ENCODE data around the gene DGKH.

DNA sequence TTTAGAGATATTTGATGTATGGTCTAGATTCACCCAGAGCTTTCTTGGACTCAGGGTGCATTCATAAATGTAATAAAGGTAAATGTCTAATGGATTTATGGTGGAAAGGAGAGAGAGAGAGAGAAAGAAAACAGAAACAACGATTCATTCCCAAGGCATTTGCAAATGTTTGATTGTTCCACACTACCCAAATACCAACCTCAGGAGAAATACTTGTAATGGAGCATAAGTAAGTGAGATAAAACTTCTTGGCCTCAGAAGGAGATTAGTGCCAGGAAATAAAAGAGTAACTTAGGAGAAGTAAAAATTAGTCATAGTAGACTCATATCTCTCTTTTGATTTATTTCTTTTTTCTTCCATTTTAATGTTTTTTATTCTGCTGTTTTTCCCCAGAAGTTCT is 40.6 kb upstream of the DGKH start:
- TF ChIP-seq, protein P1, sequence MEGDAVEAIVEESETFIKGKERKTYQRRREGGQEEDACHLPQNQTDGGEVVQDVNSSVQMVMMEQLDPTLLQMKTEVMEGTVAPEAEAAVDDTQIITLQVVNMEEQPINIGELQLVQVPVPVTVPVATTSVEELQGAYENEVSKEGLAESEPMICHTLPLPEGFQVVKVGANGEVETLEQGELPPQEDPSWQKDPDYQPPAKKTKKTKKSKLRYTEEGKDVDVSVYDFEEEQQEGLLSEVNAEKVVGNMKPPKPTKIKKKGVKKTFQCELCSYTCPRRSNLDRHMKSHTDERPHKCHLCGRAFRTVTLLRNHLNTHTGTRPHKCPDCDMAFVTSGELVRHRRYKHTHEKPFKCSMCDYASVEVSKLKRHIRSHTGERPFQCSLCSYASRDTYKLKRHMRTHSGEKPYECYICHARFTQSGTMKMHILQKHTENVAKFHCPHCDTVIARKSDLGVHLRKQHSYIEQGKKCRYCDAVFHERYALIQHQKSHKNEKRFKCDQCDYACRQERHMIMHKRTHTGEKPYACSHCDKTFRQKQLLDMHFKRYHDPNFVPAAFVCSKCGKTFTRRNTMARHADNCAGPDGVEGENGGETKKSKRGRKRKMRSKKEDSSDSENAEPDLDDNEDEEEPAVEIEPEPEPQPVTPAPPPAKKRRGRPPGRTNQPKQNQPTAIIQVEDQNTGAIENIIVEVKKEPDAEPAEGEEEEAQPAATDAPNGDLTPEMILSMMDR (IDR thresholded peaks at IDR 0.05), result no peak
- TF ChIP-seq POLR2AphosphoS5 (IDR thresholded peaks at IDR 0.05) (no peak), POLR2A (IDR thresholded peaks at IDR 0.05) (no peak)

Data from upper lobe of left lung (tissue), 4 donors.